Stimulated activated CD4-positive, alpha-beta T cell treated with anti-CD3 and anti-CD28 coated beads, Interleukin-15, amount 100 ng/mL, for 48 hours (primary cell): ENCODE results near the gene NKX1-1.

Experiments
- DNase-seq, 2 donors: peaks; one replicate each; pipeline ENCODE4 v3.0.0-alpha.2; 2020; ENCODE audit warnings: low read depth in 2 of 2

Gene NKX1-1

DNA sequence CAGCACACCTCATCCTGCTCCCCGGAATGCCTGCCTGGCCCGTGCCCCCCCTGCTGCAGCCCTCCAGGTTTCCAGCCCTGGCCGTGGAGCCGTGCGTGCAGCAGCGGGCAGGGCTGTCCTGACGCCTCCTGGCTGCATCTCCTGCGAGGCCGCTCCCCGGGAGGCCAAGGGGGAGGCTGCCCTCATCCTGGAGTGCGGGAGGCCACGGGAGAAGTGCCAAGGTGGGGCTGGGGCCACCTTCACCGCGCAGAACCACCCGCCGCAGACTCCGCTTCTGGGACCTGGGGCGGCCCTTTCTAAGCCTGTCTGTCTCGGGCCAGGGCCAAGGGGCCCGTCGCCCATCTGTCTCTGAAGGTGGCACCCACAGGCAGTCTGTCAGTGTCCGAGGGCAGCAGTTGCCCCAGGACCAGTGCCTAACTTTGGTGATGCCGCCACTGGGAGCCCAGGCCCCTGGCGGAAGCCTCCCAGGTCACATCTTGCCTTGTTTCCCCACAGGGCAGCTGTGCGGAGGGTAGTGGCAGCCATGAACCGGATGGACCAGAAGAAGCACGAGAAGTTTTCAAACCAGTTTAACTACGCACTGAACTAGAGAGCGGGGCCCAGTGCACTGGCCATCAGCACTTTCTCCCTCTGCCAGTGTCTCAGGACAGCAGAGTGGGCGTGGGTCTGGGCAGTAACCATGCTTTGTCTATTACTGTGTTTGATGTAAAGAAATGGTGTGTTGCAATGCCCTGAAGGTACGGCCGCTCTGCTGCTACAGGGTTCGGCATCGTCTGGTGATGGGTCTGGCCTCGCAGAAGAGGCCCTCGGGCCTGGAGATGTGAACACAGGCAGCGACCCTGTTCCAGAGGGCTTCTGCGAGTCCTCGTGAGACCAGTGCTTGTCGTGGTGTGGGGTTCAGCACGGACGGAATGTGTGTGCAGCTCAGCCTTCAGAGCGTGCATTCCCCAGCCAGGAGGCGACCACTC is 20.6 kb downstream of the NKX1-1 start:
- DNase-seq: no peak

DNA sequence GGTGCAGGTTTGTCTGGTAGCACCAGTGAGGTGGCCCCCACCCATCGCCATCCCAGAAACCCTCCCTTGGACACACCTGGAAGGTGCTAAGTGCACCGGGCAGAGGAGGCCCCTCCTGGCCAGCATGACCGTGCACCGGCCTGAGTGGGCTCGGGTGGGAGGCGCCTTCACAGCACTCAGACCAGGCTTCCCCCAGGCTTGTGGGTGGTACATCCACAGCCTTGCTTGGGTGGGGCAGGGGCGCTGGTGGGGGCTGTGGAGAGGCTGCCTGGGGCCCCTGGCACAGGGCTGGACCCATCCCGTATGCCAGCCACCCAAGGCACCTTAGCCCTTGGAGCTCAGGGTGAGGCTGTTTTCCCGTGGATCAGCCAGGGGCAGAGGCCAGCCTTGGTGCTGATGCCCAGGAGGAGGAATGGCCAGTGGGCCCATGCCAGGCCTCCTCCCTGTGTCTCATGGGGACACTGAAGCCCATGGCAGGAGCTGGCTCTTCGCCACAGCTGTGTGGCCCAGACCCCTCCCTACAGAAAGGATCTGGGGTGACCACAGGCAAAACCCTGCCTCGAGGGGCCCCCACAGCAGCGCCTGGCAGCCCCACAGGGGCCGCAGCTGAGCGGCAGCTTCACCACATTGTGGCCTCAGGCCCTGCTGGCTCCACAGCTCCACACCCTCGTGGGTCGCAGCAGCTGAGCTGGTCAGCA is 21.4 kb downstream of the NKX1-1 start:
- no peak for DNase-seq

DNA sequence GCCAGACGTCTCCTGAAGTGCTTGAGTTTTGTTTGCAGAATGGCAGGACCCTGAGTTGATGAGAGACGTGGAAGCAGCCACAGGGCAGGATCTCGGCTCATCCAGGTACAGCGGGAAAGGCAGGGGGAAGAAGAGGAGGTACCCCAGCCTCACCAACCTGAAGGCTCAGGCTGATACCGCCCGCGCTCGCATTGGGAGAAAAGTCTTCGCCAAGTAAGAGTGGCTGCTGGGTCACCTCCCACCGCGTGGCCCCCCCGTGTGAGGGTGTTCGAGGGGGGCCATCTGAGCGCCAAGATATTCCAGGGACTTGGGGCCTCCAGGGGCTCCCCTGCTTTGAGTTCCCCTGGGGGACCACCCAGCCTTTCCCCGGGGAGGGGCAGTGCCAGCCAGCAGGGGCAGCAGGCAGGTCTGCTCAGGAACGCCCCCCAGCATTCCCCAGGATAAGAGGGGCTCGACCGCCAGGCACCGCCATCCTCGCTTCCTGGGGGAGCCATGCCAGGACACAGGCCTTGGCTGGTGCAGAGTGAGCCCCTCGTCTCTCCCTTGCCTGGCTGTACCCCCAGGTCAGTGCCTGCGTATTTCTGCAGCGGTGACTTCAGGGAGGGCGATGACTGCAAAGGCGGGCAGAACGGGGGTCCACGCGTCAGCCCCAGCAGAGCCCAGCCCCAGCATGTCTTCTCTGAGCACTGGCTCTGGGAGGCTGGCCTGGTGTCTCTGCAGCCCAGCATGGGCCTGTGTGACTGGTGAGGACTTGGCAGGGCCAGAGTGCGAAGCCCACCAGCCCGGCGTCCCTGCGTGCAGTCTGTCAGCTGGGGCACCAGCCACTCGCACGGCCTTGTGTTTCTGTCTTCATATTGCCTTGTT is 22.3 kb downstream of the NKX1-1 start:
- no peak for DNase-seq

DNA sequence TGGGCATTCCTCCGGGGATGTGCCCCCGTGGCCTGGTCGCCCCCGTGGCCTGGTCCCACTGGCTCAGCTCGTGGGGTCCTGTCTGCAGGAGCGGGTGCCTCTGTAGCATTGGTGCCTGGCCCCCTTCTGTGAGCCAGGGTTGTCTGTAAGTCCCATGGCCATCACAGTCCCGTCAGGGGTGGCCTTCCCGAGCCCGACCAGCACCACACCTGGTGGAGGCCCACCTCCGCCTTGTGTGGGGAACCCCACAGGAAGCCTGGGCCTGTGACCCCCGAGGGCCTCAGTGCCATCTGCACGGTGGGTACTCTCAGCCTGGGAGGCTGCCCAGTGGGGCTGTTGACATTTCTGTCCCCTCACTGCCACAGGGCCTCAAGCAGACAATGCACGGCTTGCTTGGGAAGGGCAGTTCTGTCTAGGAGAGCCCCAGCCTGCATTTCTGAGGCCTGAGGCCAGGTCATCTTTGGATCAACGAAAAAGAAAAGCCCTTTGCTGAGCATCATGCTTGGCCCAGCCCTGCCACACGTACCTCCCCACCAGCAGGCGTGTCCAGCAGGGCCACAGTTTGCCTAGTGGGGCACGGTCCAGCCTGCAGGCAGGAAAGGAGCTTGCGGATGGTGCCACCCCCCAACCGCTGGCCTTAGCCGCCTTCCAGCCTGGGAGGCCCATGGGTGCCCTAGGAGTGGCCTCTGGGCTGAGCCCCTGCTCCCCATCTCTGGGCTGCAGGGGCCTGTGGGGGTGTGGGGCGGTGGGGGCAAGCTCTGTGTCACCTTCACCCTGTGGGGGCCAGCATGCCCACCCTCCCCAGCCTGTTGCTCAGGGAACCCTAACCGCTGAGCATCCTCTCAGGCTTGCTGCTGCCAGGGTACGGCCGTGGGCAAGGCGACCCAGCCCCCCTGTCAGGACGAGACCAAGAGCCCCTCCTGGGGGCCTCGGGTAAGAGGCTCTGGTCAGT is 23.2 kb downstream of the NKX1-1 start:
- DNase-seq: no peak

DNA sequence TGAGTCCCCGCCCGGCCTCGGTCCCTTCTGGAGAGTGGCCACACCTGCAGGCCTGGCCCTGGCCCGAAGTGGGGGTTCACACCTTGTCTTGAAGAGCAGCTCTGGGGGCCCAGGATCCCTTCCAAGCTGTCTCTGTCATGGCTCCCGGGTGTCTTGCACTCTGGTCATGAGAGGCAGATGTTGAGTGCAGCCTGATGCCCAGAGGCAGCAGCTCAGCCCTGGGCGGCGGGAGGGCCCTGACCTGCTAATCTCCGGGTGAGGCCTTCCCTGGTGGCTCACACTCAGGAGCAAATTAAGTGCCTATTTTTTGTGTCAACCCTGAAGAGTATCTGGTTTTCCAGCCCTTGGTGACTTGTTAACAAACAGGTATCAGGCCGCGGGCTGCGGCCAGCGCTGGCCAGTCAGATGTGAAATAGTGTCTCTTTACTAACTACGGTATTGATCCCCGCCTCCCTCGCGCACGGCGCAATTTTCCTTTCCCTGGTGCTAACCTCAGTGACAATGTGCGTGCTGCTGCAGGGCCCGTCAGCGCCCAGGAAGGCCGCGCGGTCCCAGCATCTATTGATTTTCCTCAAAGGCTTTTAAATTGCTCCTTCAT is 24.2 kb downstream of the NKX1-1 start:
- no peak for DNase-seq

DNA sequence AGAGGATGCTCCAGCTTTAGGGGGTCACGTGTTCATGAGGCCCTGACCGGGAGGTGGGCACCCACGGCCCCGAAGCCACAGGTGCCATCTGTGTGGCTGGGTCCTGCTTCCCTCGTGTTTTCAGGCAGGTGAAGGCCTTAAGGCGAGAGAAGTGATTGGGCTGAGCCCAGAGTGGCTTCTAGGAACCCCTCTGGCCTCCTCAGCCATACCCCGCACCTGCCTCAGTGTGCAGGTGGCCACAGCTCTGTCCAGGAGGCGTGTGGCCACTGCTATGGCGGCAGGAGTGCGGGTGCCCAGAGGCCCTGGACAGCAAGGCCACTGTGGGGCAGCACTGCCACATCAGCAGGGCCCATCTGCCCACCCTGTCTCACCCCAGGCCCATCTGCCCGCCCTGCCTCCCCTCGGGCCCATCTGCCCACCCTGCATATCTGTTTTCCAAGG is 25.0 kb downstream of the NKX1-1 start:
- DNase-seq: no peak

DNA sequence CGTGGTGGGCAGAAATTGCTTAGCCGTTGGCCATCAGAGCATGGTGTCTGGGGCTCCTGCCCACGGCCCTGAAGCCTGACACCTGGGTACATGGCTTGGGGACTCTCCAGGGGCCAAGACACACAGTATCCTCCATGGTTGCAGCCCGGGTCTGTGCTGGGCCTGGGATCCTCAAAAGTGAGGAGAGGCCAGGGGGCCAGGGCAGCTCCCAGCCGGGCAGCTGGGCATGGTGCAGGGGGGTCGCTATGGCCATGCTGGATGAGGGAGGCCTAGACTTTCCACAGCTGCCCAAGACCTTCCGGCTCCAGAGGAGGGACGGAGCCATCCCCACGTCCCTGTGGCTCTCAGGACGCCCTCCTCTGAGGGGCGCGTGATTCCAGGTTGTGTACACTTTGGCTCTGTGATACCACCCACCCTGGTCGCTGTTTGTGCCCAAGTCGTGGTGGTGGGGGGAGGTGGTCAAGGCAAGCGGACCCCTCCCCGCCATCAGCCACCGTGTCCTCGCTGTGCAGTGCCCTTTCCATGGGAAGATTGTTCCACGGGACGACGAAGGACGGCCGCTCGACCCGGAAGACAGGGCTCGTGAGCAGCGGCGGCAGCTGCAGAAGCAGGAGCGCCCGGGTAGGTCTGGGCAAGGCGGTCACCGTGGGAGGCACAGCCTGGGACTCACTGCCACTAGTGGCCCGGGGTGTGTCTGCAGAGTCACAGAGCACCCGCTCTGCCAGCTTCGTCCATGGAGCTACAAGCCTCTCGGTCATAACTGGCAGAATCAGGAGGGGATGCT is 25.7 kb downstream of the NKX1-1 start:
- DNase-seq: no peak

DNA sequence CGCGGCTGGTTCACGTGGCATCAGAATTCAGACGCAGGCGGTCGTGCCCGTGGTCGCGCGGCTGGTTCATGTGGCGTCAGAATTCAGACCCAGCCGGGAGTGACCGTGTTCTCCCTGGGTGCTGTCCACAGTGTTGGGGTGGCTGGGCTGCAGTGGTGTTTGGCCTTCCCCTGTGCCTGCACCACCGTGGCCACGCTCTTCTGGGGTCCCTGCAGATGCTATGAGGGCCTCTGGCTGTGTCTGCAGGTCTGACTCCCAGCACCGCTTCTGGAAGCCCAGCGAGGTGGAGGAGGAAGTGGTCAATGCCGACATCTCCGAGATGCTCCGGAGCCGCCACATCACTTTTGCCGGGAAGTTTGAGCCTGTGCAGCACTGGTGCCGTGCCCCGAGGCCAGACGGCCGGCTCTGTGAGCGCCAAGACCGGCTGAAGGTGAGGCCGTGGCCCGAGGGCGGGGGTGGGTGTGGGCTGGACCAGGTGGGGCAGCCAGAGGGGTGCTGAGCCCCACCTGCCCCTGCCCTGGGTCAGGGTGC is 26.4 kb downstream of the NKX1-1 start:
- no peak for DNase-seq

DNA sequence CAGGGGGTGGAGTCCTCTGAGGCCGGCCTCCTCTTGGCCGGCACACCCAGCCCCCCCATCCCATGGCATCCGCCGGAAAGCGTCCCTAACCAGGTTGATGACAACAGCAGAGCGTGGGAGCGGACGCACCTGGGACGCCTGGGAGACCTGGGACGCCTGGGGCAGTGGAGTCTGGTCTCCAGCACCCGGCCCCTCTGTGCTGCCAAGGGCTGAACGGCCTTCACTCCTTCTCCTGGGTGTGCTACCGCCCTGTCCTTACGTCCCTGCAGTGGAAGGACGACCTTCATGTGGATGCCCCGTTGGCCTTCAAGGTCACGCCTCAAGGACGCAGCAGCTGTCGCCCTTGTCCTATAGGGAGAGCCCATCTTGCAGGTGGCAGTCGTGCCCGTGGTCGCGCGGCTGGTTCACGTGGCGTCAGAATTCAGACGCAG is 26.9 kb downstream of the NKX1-1 start:
- DNase-seq: no peak

DNA sequence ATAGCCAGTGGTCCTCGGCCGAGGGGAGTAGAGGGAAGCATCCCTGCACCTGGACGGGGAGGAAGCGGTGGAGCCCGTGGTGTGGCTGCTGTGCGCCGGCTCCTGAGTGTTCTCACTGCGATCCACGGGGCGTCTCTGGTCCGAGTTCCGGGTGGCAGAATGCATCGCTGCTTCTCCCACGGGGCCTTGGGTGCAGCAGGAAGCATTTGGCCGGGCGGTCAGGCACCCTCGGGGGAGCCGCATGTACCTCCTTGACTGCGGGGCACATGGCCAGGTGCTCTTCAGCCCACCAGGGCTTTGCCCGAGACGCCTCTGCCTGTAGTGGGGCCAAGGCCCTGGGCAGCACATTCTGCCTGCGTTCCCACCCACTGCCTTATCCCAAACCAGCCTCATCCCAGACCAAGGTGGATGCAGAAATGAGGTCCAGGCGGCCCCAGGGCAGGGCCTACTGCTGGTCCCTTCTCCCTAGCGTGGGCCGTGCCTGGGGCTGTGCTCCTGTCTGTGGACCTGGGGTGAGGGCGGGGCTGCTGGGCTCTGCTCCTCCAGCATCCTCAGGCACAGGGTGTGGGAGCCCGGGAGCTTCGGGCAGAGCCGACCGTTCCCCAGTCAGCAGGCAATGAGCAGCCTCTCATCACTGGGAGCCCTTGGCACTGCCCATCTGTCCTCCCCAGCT is 27.5 kb downstream of the NKX1-1 start:
- no peak for DNase-seq

DNA sequence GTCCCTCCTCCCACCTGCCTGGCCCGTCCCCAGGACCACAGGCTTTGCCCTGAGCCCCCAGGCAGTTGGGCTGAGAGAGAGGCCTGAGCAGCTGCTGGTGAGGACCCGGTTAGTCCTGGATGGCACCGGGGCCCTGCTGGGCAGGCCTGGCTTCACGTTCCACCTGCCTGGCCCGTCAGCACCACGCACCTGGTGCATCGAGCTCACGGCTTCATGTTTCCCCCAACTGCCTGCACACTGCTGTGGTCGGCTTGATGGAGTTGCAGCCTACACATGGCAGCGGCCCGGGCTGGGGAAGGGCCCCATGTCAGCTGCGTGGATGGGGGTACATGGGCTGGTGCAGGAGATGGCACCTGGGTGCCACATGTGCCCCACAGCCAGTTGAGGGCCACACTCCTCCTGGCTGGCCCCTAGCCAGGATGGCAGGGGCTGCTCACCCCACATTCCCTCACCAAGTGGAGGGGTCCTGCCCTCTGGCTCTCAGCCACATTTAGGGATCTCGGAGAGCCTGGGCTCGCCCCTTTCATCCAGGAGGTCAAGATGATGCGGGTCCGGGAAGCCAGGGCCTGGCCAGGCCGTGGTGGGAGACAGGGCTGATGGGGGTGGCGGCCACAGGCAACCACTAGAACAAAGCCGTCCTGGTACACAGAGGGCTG is 28.5 kb downstream of the NKX1-1 start:
- DNase-seq: no peak

DNA sequence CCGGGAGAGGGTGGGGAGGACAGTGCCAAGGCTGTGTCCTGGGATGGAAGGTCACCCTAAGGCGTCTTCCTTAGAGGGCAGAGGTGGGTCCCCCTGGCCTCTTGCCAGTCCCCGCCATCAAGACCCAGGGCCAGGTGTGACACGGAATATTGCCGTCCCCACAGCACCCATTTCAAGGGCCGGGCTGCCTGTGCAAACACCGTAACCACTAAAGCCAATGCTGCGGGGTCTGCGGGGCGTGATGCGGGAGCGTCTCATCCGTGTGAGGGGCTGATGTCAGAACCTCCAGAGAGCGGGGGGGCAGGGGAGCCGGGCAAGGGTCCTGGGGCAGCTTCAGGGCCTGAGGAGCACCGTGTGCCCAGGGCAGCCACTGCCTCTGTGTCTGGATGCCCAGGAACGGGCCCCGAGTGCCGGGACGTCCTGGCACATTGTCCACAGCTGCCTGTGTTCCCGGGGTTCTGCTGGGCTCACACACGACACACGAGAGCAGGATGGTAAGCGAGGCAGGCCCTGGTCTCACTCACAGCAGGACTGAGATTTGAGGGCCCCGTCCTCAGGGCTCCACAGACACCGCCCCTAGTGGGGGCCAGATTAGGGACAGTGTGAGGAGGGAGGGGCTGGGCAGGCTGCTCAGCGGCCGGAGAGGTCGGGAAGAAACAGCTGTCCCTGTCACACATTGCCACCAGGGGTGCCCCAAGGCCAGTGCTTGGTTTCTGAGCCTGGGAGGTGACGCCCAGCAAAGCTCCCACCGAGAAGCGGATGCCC is 29.2 kb downstream of the NKX1-1 start:
- DNase-seq: no peak

DNA sequence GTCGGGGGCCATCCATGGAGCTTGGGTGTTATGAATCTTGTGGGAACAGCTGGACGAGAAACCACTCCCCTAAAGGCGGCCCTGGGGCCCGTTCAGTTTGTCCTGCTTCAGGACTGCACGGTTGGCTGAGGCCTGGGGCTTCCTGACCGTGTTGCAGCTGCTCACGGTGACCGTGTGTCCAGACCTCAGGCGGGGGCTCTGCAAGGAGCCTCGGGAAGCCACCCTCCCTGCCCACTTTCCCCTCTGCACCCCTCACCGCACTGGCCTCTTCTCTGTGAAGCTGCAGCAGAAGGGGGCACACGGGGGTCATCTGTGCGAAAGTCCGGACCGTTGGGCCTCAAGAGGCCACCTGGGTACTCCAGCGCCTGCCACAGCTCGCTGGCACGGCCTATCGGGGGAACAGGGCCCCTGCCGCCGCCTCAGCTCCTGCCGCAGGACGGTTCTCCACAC is 29.8 kb downstream of the NKX1-1 start:
- no peak for DNase-seq

DNA sequence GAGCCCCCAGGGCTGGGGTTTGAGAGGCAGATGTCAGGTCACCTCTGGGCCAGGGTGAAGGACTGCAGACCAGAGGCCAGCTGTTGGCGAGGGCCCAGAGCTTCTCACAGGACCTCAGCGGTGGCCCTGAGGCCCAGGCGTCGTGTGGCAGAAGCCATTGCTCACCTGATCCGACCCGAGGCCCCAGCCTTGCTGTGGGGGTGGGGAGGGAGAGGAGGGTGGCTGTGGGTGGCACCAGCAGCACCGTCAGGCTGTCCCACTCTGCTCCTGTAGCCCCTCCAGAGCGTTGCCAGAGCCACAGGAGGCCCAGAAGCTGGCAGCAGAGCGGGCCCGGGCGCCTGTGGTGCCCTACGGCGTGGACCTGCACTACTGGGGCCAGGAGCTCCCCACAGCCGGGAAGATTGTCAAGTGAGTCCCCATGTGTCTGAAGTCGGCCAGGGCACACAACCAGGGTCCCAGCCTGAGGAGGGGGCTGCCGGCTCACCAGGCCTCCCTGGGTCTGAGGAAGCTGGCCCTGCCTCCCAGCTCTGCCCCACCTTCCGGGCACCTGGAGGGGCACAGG is 30.4 kb downstream of the NKX1-1 start:
- no peak for DNase-seq

DNA sequence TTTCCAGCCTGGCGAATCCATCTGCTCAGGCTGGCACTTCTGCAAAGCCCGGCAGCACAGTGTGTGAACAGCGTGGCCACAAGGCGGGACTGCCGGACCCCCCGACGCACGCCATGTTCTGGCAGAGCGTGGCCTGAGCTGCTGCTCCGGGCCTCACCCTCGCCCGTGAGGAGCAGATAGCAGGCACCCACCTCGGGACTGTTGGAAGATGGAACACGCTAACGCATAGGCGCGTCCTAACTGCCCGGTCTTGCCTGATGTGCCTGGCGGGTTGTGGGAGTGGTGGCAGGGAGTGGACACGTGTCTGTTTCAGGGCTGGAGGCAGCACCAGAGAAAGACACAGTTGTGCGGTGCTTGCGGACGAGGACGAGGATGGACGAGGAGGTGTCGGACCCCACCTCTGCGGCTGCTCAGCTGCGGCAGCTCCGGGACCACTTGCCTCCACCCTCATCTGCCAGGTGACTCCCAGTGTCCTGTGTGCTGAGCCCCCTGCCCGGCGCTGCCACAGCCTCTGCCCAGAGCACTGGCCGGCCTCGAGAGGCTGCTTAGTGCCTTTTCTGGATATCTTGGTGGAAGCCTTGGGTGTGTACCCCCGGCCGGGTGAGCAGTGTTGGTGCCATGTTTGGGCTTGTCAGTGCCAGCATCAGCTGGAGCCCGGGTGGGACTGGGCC is 31.1 kb downstream of the NKX1-1 start:
- no peak for DNase-seq

DNA sequence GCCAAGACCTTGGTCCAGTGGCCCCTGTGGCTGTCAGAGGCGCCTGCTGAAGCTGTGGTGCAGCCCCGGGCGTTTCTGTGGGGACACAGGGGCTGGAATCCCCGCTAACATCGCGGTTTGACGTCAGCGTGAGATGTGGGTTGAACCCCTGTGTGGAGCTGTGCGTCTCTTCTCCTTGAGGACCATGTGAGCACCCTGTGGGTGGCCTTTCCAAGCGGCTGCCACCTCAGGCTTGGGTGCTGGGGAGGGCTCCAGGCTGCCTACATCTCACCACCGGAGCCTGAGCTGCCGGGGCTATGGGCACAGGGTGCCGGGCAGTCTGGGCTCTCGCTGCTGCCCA is 31.6 kb downstream of the NKX1-1 start:
- no peak for DNase-seq
